Kidney (tissue), 14 donors: ENCODE measurements around the gene CRTAC1. TPM values are rescaled to one million over a fixed set of nuclear protein-coding genes. Genes with fewer than 3 reads are reported as not detected.

Experiments used
- DNase-seq, 5 donors: peaks; one replicate each; pipeline ENCODE4 v3.0.0-alpha.2; 2013 to 2020
- FAIRE-seq: peaks from 2 replicates; lab custom pipeline; 2012; peaks lifted over from hg19 to GRCh38; lab: Jason Lieb, UNC
- H3K27ac ChIP-seq, 2 donors: one replicate each; pipeline ENCODE4 v1.7.0; 2013; ENCODE audit warnings: low read depth in 2 of 2, low read length in 2 of 2, inconsistent platforms in 1 of 2
- H3K27me3 ChIP-seq: one replicate; pipeline ENCODE4 v1.7.1; 2013; ENCODE audit warnings: low read length, inconsistent platforms; ENCODE audit not compliant: control insufficient read depth, insufficient read depth
- H3K36me3 ChIP-seq, 3 donors: one replicate each; pipeline versions ENCODE4 v1.7.0 to v1.7.1; 2013; ENCODE audit warnings: low read length in 3 of 3, control low read depth in 1 of 3, inconsistent platforms in 1 of 3; ENCODE audit not compliant: insufficient read depth in 3 of 3, control insufficient read depth in 2 of 3
- H3K4me1 ChIP-seq, 3 donors: one replicate each; pipeline versions ENCODE4 v1.7.0 to v1.7.1; 2013; ENCODE audit warnings: low read length in 3 of 3, inconsistent platforms in 1 of 3, low read depth in 1 of 3; ENCODE audit not compliant: control insufficient read depth in 2 of 3, insufficient read depth in 2 of 3
- H3K4me3 ChIP-seq, 3 donors: one replicate each; pipeline versions ENCODE4 v1.7.0 to v1.8.1; 2013; ENCODE audit warnings: low read length in 3 of 3, control low read depth in 1 of 3, inconsistent platforms in 1 of 3
- H3K9ac ChIP-seq, 3 donors: one replicate each; pipeline versions ENCODE4 v1.7.0 to v1.7.1; 2013; ENCODE audit warnings: low read length in 3 of 3, control low read depth in 1 of 3, inconsistent platforms in 1 of 3
- H3K9me3 ChIP-seq, 3 donors: one replicate each; pipeline versions ENCODE4 v1.7.0 to v1.7.1; 2013; ENCODE audit warnings: low read length in 3 of 3, control low read depth in 1 of 3, inconsistent platforms in 1 of 3; ENCODE audit not compliant: control insufficient read depth in 2 of 3, insufficient read depth in 1 of 3
- CTCF ChIP-seq: IDR thresholded peaks from 3 replicates; pipeline ENCODE4 v1.5.1; 2012; ENCODE audit warnings: mild to moderate bottlenecking, moderate library complexity, borderline replicate concordance; ENCODE audit not compliant: insufficient read depth; ENCODE audit errors: extremely low read depth
- intact Hi-C: fragments of 100-400 bp; cut with DNase I; formaldehyde crosslinking; loops from one replicate; pipeline ENCODE4 v1.11.1; 2022
- polyA plus RNA-seq: library from polyadenylated mRNA; stranded (reverse); fragments of 350-450 nt; fragmentation: Illumina TruSeq; extraction: RNeasy Lipid Tissue Mini Kit (QIAGEN cat#74804); gene quantifications from one replicate; pipeline ENCODE4 v1.2.3, GENCODE V29; 2014; ENCODE audit warnings: low read depth, low replicate concordance; ENCODE audit not compliant: insufficient read depth
- total RNA-seq: library from RNA; stranded (reverse); fragmentation: NEBNext Ultra II Directional; extraction: Animal tissue kit (Norgen Biotek cat#: 25700); gene quantifications from one replicate; pipeline ENCODE4 v1.2.1, GENCODE V29; 2021
- donor health status: control.
- donor health status: control.
- donor health status: control.
- donor health status: control.
- donor health status: control.
- donor health status: DM: yes; HTN: yes; CAD: no.
- donor health status: Normal renal cell carcinoma (clear cell type).

Gene CRTAC1
- total and polyA plus RNA-seq, 2 donors from 2014 or later, result 6.1 to 7.2 TPM

- FAIRE-seq, result no peak
- H3K9me3 ChIP-seq, result no peaks in the 10 kb centered on the region
Measured at GRCh38 chr10:97949462-97949861, 81.0 kb downstream of the CRTAC1 start.

GRCh38 chr10:97948822-97949221 is 81.6 kb downstream of the CRTAC1 start:
- TF ChIP-seq CTCF, result no peak
- H3K4me3 ChIP-seq, result no peak overlapping the region
- intact Hi-C loops, result no loop called here
- FAIRE-seq (no peak), DNase-seq (no peak)
- H3K4me1 ChIP-seq, result no peaks in the 10 kb centered on the region
- H3K9me3 ChIP-seq, result no peaks in the 10 kb centered on the region
- H3K36me3 ChIP-seq, result no peaks in the 10 kb centered on the region
- no peak overlapping the region for H3K9ac ChIP-seq
- no peaks in the 10 kb centered on the region for H3K27me3 ChIP-seq
- no peak overlapping the region for H3K27ac ChIP-seq

More at GRCh38 chr10:97949462-97949861, 81.0 kb downstream of the CRTAC1 start:
- no peak overlapping the region for H3K9ac ChIP-seq
- no peaks in the 10 kb centered on the region for H3K27me3 ChIP-seq
- H3K4me1 ChIP-seq, result no peaks in the 10 kb centered on the region
- TF ChIP-seq CTCF, result no peak
- H3K4me3 ChIP-seq, result no peak overlapping the region
- no peak for DNase-seq
- intact Hi-C loops, result no loop called here
- no peaks in the 10 kb centered on the region for H3K36me3 ChIP-seq
- no peak overlapping the region for H3K27ac ChIP-seq

- H3K4me3 ChIP-seq, result no peak overlapping the region
- DNase-seq (no peak), FAIRE-seq (no peak)
- intact Hi-C loops, result no loop called here
- H3K9ac ChIP-seq, result no peak overlapping the region
- H3K27ac ChIP-seq, result no peak overlapping the region
- TF ChIP-seq CTCF, result no peak
- no peaks in the 10 kb centered on the region for H3K27me3 ChIP-seq
- H3K9me3 ChIP-seq, result no peaks in the 10 kb centered on the region
- no peaks in the 10 kb centered on the region for H3K4me1 ChIP-seq
- H3K36me3 ChIP-seq, result no peaks in the 10 kb centered on the region
Measured at GRCh38 chr10:97944772-97945171, 85.6 kb downstream of the CRTAC1 start.

GRCh38 chr10:97943294-97943693 is 87.1 kb downstream of the CRTAC1 start:
- Histone ChIP-seq H3K4me3 (no peak overlapping the region), H3K4me1 (no peaks in the 10 kb centered on the region), H3K36me3 (no peaks in the 10 kb centered on the region), H3K9me3 (no peaks in the 10 kb centered on the region), H3K27ac (no peak overlapping the region), H3K9ac (no peak overlapping the region), H3K27me3 (no peaks in the 10 kb centered on the region)
- intact Hi-C loops, result no loop called here
- DNase-seq (no peak), FAIRE-seq (no peak)
- TF ChIP-seq CTCF, result no peak
